ENCODE measurements around the gene ANKRD42. TPM values are rescaled to one million over a fixed set of nuclear protein-coding genes. Genes with fewer than 3 reads are reported as not detected.
A peak's percentile ranks its signal among the peaks of the same experiment; 100 is the strongest.

Gene ANKRD42
- total and polyA plus RNA-seq, 5 experiments from 2014 or later = 3.4 to 8.3 (median 6.5) TPM

GRCh38 chr11:83181815-83182214 is 11.7 kb upstream of the ANKRD42 start:
- H3K4me3 Mint-ChIP-seq = no peak overlapping the region
- peaks cover 13 to 85% (median 29%) of the 10 kb centered on the region in 3 donors for H3K36me3 Mint-ChIP-seq
- H3K27ac Mint-ChIP-seq = peak overlapping the region in 7 of 10 donors; percentile 4 to 73 (median 61)
- no peaks in the 10 kb centered on the region for H3K27me3 Mint-ChIP-seq
- no peak for DNase-seq
- ATAC-seq = no peak
- POLR2A ChIA-PET = interaction anchor here (0.5 to 1.5 kb wide), 3 partner anchors 21 to 256 kb away, joined by 5 to 9 read pairs (median 6); partner anchors contain the start of gene PCF11
- peaks cover 8 to 28% (median 24%) of the 10 kb centered on the region in 4 donors for H3K4me1 Mint-ChIP-seq
- no peaks in the 10 kb centered on the region for H3K9me3 Mint-ChIP-seq

GRCh38 chr11:83185767-83186166 is 7.7 kb upstream of the ANKRD42 start:
- POLR2A ChIA-PET = interaction anchor here (3.8 kb wide), 1 partner anchor 27 kb away, joined by 30 read pairs; the partner anchor contains the start of gene PCF11
- Mint-ChIP-seq H3K27me3 (no peaks in the 10 kb centered on the region), H3K4me3 (no peak overlapping the region), H3K27ac (peak overlapping the region in 3 of 10 donors; percentile 4 to 53 (median 11)), H3K9me3 (no peaks in the 10 kb centered on the region), H3K36me3 (peaks cover 15 to 77% (median 29%) of the 10 kb centered on the region in 3 donors), H3K4me1 (peaks cover 5 to 23% (median 12%) of the 10 kb centered on the region in 4 donors)
- DNase-seq (no peak), ATAC-seq (no peak)

GRCh38 chr11:83187465-83187864 is 6.0 kb upstream of the ANKRD42 start:
- no peaks in the 10 kb centered on the region for H3K27me3 Mint-ChIP-seq
- H3K27ac Mint-ChIP-seq = peak overlapping the region; percentile 3 to 89 (median 40)
- H3K4me3 Mint-ChIP-seq = no peak overlapping the region
- H3K9me3 Mint-ChIP-seq = no peaks in the 10 kb centered on the region
- H3K36me3 Mint-ChIP-seq = peaks cover 14 to 79% (median 30%) of the 10 kb centered on the region in 3 donors
- ATAC-seq (no peak), DNase-seq (no peak)
- peaks cover 8 to 21% (median 17%) of the 10 kb centered on the region in 4 donors for H3K4me1 Mint-ChIP-seq
- POLR2A ChIA-PET = interaction anchor here (1.3 to 3.8 kb wide), 2 partner anchors 18 to 29 kb away, joined by 3 to 30 read pairs; partner anchors contain the start of gene PCF11

GRCh38 chr11:83191491-83191890 is 2.0 kb upstream of the ANKRD42 start:
- POLR2A ChIA-PET = no interaction called here
- Mint-ChIP-seq H3K36me3 (peaks cover 11 to 43% (median 17%) of the 10 kb centered on the region in 3 donors), H3K9me3 (no peaks in the 10 kb centered on the region), H3K4me3 (peak overlapping the region in 7 of 10 donors; percentile 16 to 99 (median 40)), H3K27me3 (no peaks in the 10 kb centered on the region), H3K4me1 (peaks cover 25 to 47% (median 42%) of the 10 kb centered on the region in 4 donors), H3K27ac (peak overlapping the region in 8 of 10 donors; percentile 5 to 100 (median 72))
- ATAC-seq (no peak), DNase-seq (no peak)

GRCh38 chr11:83191986-83192385 is 1.5 kb upstream of the ANKRD42 start:
- DNase-seq = no peak
- peaks cover 28 to 49% (median 45%) of the 10 kb centered on the region in 4 donors for H3K4me1 Mint-ChIP-seq
- peaks cover 11 to 39% (median 14%) of the 10 kb centered on the region in 3 donors for H3K36me3 Mint-ChIP-seq
- no peaks in the 10 kb centered on the region for H3K27me3 Mint-ChIP-seq
- H3K9me3 Mint-ChIP-seq = no peaks in the 10 kb centered on the region
- no peak for ATAC-seq
- peak overlapping the region; percentile 94 to 100 (median 100) for H3K27ac Mint-ChIP-seq
- peak overlapping the region; percentile 93 to 100 (median 100) for H3K4me3 Mint-ChIP-seq
- POLR2A ChIA-PET = no interaction called here

GRCh38 chr11:83192606-83193245 is 786 bp upstream of the ANKRD42 start:
- Mint-ChIP-seq H3K9me3 (no peaks in the 10 kb centered on the region), H3K27me3 (no peaks in the 10 kb centered on the region), H3K36me3 (peaks cover 11 to 36% (median 14%) of the 10 kb centered on the region in 3 donors), H3K4me3 (peak overlapping the region; percentile 93 to 100 (median 100)), H3K4me1 (peaks cover 28 to 51% (median 49%) of the 10 kb centered on the region in 4 donors), H3K27ac (peak overlapping the region; percentile 94 to 100 (median 100))
- no peak for DNase-seq
- ATAC-seq = no peak
- POLR2A ChIA-PET = interaction anchor here (1.7 to 2.7 kb wide), 3 partner anchors 35 to 292 kb away, joined by 5 to 33 read pairs (median 20); partner anchors contain the start of genes CCDC90B, DDIAS, PCF11 and PRCP

- peak overlapping the region; percentile 93 to 100 (median 100) for H3K4me3 Mint-ChIP-seq
- peaks cover 11 to 30% (median 12%) of the 10 kb centered on the region in 3 donors for H3K36me3 Mint-ChIP-seq
- POLR2A ChIA-PET = interaction anchor here (0.6 to 2.7 kb wide), 5 partner anchors 16 to 294 kb away, joined by 3 to 33 read pairs (median 5); partner anchors contain the start of genes CCDC90B, DDIAS, PCF11 and PRCP
- H3K27me3 Mint-ChIP-seq = no peaks in the 10 kb centered on the region
- H3K27ac Mint-ChIP-seq = peak overlapping the region; percentile 94 to 100 (median 100)
- no peaks in the 10 kb centered on the region for H3K9me3 Mint-ChIP-seq
- peaks cover 28 to 54% (median 51%) of the 10 kb centered on the region in 4 donors for H3K4me1 Mint-ChIP-seq
- peak; percentile 36 to 81 (median 68) for DNase-seq
- peak; percentile 62 to 71 for ATAC-seq
Observed at GRCh38 chr11:83194281-83195142, 1.0 kb downstream of the ANKRD42 start.

GRCh38 chr11:83195143-83195466 is 1.6 kb downstream of the ANKRD42 start:
- Mint-ChIP-seq H3K4me3 (peak overlapping the region; percentile 93 to 100 (median 100)), H3K27me3 (no peaks in the 10 kb centered on the region), H3K27ac (peak overlapping the region; percentile 94 to 100 (median 100)), H3K9me3 (no peaks in the 10 kb centered on the region), H3K36me3 (peaks cover 15 to 30% (median 18%) of the 10 kb centered on the region in 3 donors), H3K4me1 (peaks cover 32 to 58% (median 54%) of the 10 kb centered on the region in 4 donors)
- ATAC-seq (peak in 1 of 2 donors; percentile 10), DNase-seq (peak in 2 of 10 donors; percentile 12 to 21)
- POLR2A ChIA-PET = interaction anchor here (2.7 kb wide), 1 partner anchor 295 kb away, joined by 20 read pairs; the partner anchor contains the start of genes DDIAS and PRCP

GRCh38 chr11:83195649-83196048 is 2.1 kb downstream of the ANKRD42 start:
- Mint-ChIP-seq H3K4me1 (peaks cover 35 to 62% (median 55%) of the 10 kb centered on the region in 4 donors), H3K27me3 (no peaks in the 10 kb centered on the region), H3K27ac (peak overlapping the region; percentile 35 to 100 (median 96)), H3K9me3 (no peaks in the 10 kb centered on the region), H3K36me3 (peaks cover 17 to 30% (median 18%) of the 10 kb centered on the region in 3 donors), H3K4me3 (peak overlapping the region; percentile 34 to 100 (median 99))
- POLR2A ChIA-PET = interaction anchor here (0.7 to 2.7 kb wide), 2 partner anchors 167 to 295 kb away, joined by 3 to 20 read pairs; partner anchors contain the start of genes DDIAS and PRCP
- DNase-seq (no peak), ATAC-seq (no peak)

- H3K27ac Mint-ChIP-seq = peak overlapping the region in 2 of 10 donors; percentile 5 to 13
- H3K9me3 Mint-ChIP-seq = no peaks in the 10 kb centered on the region
- H3K4me3 Mint-ChIP-seq = no peak overlapping the region
- H3K36me3 Mint-ChIP-seq = peaks cover 7 to 49% (median 38%) of the 10 kb centered on the region in 3 donors
- no peaks in the 10 kb centered on the region for H3K27me3 Mint-ChIP-seq
- POLR2A ChIA-PET = interaction anchor here (1.1 to 1.7 kb wide), 2 partner anchors 11 to 43 kb away, joined by 3 to 4 read pairs; partner anchors contain the start of gene PCF11
- ATAC-seq (no peak), DNase-seq (no peak)
- H3K4me1 Mint-ChIP-seq = peaks cover 22 to 34% (median 29%) of the 10 kb centered on the region in 4 donors
Observed at GRCh38 chr11:83200035-83200434, 6.5 kb downstream of the ANKRD42 start.

- Mint-ChIP-seq H3K27me3 (no peaks in the 10 kb centered on the region), H3K9me3 (no peaks in the 10 kb centered on the region), H3K4me1 (peaks cover 0 to 2% (median 0%) of the 10 kb centered on the region in 4 donors), H3K4me3 (no peak overlapping the region), H3K27ac (no peak overlapping the region), H3K36me3 (peaks cover 0 to 69% (median 39%) of the 10 kb centered on the region in 3 donors)
- POLR2A ChIA-PET = interaction anchor here (0.6 kb wide), 1 partner anchor 322 kb away, joined by 3 read pairs; no protein-coding TSS in a partner anchor
- DNase-seq = no peak
- no peak for ATAC-seq
Observed at GRCh38 chr11:83205608-83206185, 12.2 kb downstream of the ANKRD42 start.

All from naive thymus-derived CD8-positive, alpha-beta T cell (primary cell).